ENCODE measurements around the gene NBEA.

DNA sequence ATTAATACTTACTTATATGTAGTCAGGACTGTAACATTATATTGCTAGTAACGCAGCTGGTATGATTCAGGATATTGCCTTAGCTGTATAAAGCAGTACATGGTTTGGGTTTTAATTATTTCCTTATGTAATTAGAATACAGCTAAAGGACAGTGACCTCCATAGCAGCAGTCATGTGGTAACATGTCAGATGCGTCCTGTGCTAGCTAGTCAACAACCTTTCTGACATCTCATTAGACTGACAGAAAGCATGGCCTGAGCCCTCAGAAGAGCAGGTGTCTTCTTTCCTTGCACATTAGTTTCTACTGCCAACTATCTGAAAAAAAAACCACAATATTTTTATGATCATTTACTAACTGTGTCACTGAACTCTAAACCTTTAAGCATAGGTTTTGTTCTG is 412.2 kb downstream of the NBEA start:
- no peak for TF ChIP-seq CTCF (conservative IDR thresholded peaks at IDR 0.05)
- TF ChIP-seq ZFX (IDR thresholded peaks at IDR 0.05) = no peak
